GM12878 (cell line): ENCODE results near the gene HLA-DQB1. TPM values are rescaled to one million over a fixed set of nuclear protein-coding genes. Genes with fewer than 3 reads are reported as not detected.

Experiments
- ATAC-seq: fragments of 200-7000 bp; cut with Tn5 transposase; 3 replicates; pipeline ENCODE4 v1.9.1; 2020; ENCODE audit warnings: mild to moderate bottlenecking, moderate library complexity
- BruUV-seq: library from RNA; stranded (reverse); fragments of 400-500 nt; replicated peaks from 2 replicates; lab custom pipeline; 2021; lab: Mats Ljungman, UMichigan
- CTCF ChIA-PET: fragments of 300-600 bp; sonication (Branson Sonifier 250); formaldehyde crosslinking; extraction: SDS; loops from one replicate; lab custom pipeline; 2021; ENCODE audit warnings: inconsistent platforms; lab: Yijun Ruan, JAX
- POLR2A ChIA-PET: fragments of 350-600 bp; formaldehyde crosslinking; extraction: SDS; loops from one replicate; lab custom pipeline; 2021; ENCODE audit warnings: inconsistent platforms; lab: Charles Lee
- RAD21 ChIA-PET: fragments of 300-600 bp; sonication (Branson Sonifier 250); formaldehyde crosslinking; loops from one replicate; lab custom pipeline; 2023; ENCODE audit warnings: antibody characterized with exemption; ENCODE audit not compliant: unreplicated experiment; lab: Charles Lee
- SMC1A ChIA-PET: fragments of 300-600 bp; sonication (Branson Sonifier 250); formaldehyde crosslinking; loops from one replicate; lab custom pipeline; 2023; ENCODE audit not compliant: unreplicated experiment, uncharacterized antibody; lab: Charles Lee
- DNase-seq: peaks from one replicate; pipeline ENCODE4 v3.0.0-alpha.2; 2011; ENCODE audit warnings: low read depth, low spot score
- FAIRE-seq: peaks from 3 replicates; lab custom pipeline; 2011; peaks lifted over from hg19 to GRCh38; lab: Jason Lieb, UNC
- H2AFZ ChIP-seq: 2 replicates; pipeline ENCODE4 v1.6.0; 2011; ENCODE audit warnings: low read depth, low read length, control low read depth; ENCODE audit not compliant: control insufficient read depth
- H3K27ac ChIP-seq: 2 replicates; pipeline ENCODE4 v1.5.1; 2011; ENCODE audit warnings: control low read depth; ENCODE audit not compliant: control insufficient read depth, insufficient read depth
- H3K27me3 ChIP-seq, 2 experiments: replicated peaks in 1 of 2; 2 replicates each; pipeline versions ENCODE4 v1.6.0 to v1.6.1; 2011; ENCODE audit warnings: low read length in 1 of 2; ENCODE audit not compliant: control insufficient read depth in 2 of 2, insufficient read depth in 2 of 2
- H3K36me3 ChIP-seq, 2 experiments: 2 replicates each; pipeline ENCODE4 v1.5.1; 2011; ENCODE audit warnings: low read length in 1 of 2; ENCODE audit not compliant: control insufficient read depth in 2 of 2, insufficient read depth in 2 of 2
- H3K4me1 ChIP-seq: 2 replicates; pipeline ENCODE4 v1.6.1; 2011; ENCODE audit warnings: mild to moderate bottlenecking, low read length, moderate library complexity, mixed read lengths; ENCODE audit not compliant: control insufficient read depth, insufficient read depth
- H3K4me2 ChIP-seq: 2 replicates; pipeline ENCODE4 v1.6.0; 2011; ENCODE audit warnings: control low read depth; ENCODE audit not compliant: control insufficient read depth, insufficient read depth
- H3K4me3 ChIP-seq: fragments of 200-600 bp; sonication (generic); 2 replicates; pipeline ENCODE4 v1.5.1; 2016
- H3K79me2 ChIP-seq: 2 replicates; pipeline ENCODE4 v1.6.0; 2011; ENCODE audit warnings: low read length; ENCODE audit not compliant: control insufficient read depth, insufficient read depth
- H3K9ac ChIP-seq: 2 replicates; pipeline ENCODE4 v1.8.0; 2011; ENCODE audit warnings: low read length, control low read depth, mixed read lengths; ENCODE audit not compliant: control insufficient read depth, insufficient read depth
- H3K9me3 ChIP-seq: replicated peaks from 3 replicates; pipeline ENCODE4 v1.5.1; 2011; ENCODE audit warnings: mild to moderate bottlenecking, low read length; ENCODE audit not compliant: control insufficient read depth, insufficient read depth
- H4K20me1 ChIP-seq: 2 replicates; pipeline ENCODE4 v1.6.0; 2011; ENCODE audit not compliant: control insufficient read depth, insufficient read depth
- ATF7 ChIP-seq: fragments of 450-650 bp; IDR thresholded peaks from 2 replicates; pipeline ENCODE4 v1.6.1; 2016; ENCODE audit warnings: low read depth, mild to moderate bottlenecking
- BCL11A ChIP-seq: IDR thresholded peaks from 2 replicates; pipeline ENCODE4 v1.6.1; 2011; ENCODE audit warnings: low read depth, low read length
- BHLHE40 ChIP-seq, 2 experiments: fragments of 450-650 bp in 1 of 2; IDR thresholded peaks; 2 replicates each; pipeline ENCODE4 v1.6.1; 2011 to 2017; ENCODE audit warnings: low read depth in 2 of 2, borderline replicate concordance in 1 of 2, improper control_type of control experiment in 1 of 2, low read length in 1 of 2, mild to moderate bottlenecking in 1 of 2
- EGR1 ChIP-seq, 2 experiments: IDR thresholded peaks; 1 replicate in 1 of 2; 2 replicates in 1 of 2; pipeline ENCODE4 v1.6.1; 2011 to 2012; ENCODE audit warnings: low read depth in 2 of 2, low read length in 2 of 2, borderline replicate concordance in 1 of 2, mild to moderate bottlenecking in 1 of 2, moderate library complexity in 1 of 2
- EP300 ChIP-seq, 2 experiments: fragments of 150-350 bp in 1 of 2; IDR thresholded peaks; 2 replicates each; pipeline ENCODE4 v1.6.1; 2011 to 2012; ENCODE audit warnings: low read depth in 2 of 2, low read length in 2 of 2, borderline replicate concordance in 1 of 2, improper control_type of control experiment in 1 of 2, inconsistent platforms in 1 of 2; ENCODE audit not compliant: control insufficient read depth in 1 of 2
- IKZF1 ChIP-seq: fragments of 450-650 bp; conservative IDR thresholded peaks from 2 replicates; pipeline ENCODE4 v1.6.1; 2017; ENCODE audit warnings: antibody characterized with exemption, mild to moderate bottlenecking
- IRF3 ChIP-seq: fragments of 450-650 bp; IDR thresholded peaks from 2 replicates; pipeline ENCODE4 v1.6.1; 2014; ENCODE audit warnings: mild to moderate bottlenecking
- JUNB ChIP-seq: IDR thresholded peaks from 2 replicates; pipeline ENCODE4 v1.6.1; 2016; ENCODE audit warnings: antibody characterized with exemption, mild to moderate bottlenecking
- NFXL1 ChIP-seq: fragments of 450-650 bp; IDR thresholded peaks from 2 replicates; pipeline ENCODE4 v1.6.1; 2017; ENCODE audit warnings: antibody characterized with exemption, mild to moderate bottlenecking, borderline replicate concordance
- NR2F1 ChIP-seq: fragments of 450-650 bp; conservative IDR thresholded peaks from 2 replicates; pipeline ENCODE4 v1.6.1; 2017; ENCODE audit warnings: mild to moderate bottlenecking
- PML ChIP-seq: IDR thresholded peaks from 2 replicates; pipeline ENCODE4 v1.6.1; 2012; ENCODE audit warnings: low read length, inconsistent platforms
- POLR2A ChIP-seq: IDR thresholded peaks from 2 replicates; pipeline ENCODE4 v1.6.1; 2011; ENCODE audit warnings: low read depth, mild to moderate bottlenecking, low read length
- POLR2AphosphoS5 ChIP-seq: IDR thresholded peaks from 2 replicates; pipeline ENCODE4 v1.6.1; 2011; ENCODE audit warnings: mild to moderate bottlenecking, low read length, inconsistent platforms
- POU2F2 ChIP-seq: IDR thresholded peaks from 3 replicates; pipeline ENCODE4 v1.6.1; 2011; ENCODE audit warnings: low read depth, mild to moderate bottlenecking, low read length, borderline replicate concordance
- RELA ChIP-seq: fragments of 450-650 bp; IDR thresholded peaks from 2 replicates; pipeline ENCODE4 v1.8.0; 2014; ENCODE audit warnings: borderline replicate concordance; ENCODE audit not compliant: partially characterized antibody
- STAT1 ChIP-seq: fragments of 450-650 bp; conservative IDR thresholded peaks from 2 replicates; pipeline ENCODE4 v1.6.1; 2014; ENCODE audit warnings: antibody characterized with exemption, mild to moderate bottlenecking
- TAF1 ChIP-seq: IDR thresholded peaks from 2 replicates; pipeline ENCODE4 v1.6.1; 2011; ENCODE audit warnings: mild to moderate bottlenecking, low read depth, low read length, borderline replicate concordance
- TCF12 ChIP-seq: IDR thresholded peaks from 2 replicates; pipeline ENCODE4 v1.6.1; 2011; ENCODE audit warnings: low read depth, mild to moderate bottlenecking, low read length
- WRNIP1 ChIP-seq: IDR thresholded peaks from 2 replicates; pipeline ENCODE4 v1.6.1; 2011; ENCODE audit warnings: low read depth, low read length, improper control_type of control experiment, borderline replicate concordance
- ZNF217 ChIP-seq: fragments of 450-650 bp; IDR thresholded peaks from 2 replicates; pipeline ENCODE4 v1.6.1; 2017; ENCODE audit warnings: antibody characterized with exemption, mild to moderate bottlenecking
- WGBS: methylation state at CpG from one replicate; pipeline ENCODE4 v1.1.6; 2016; ENCODE audit warnings: low lambda C conversion rate; ENCODE audit not compliant: insufficient replicate concordance, insufficient coverage; ENCODE audit errors: missing lambda C conversion rate; 5-methylcytosine and 5-hydroxymethylcytosine counted together
- in situ Hi-C: fragments of 300-500 bp; cut with MboI; formaldehyde crosslinking; loops from 9 replicates; pipeline ENCODE4 v1.14.3; 2018; ENCODE audit warnings: mixed read lengths
- intact Hi-C: fragments of 100-400 bp; cut with micrococcal nuclease; formaldehyde crosslinking; loops from one replicate; pipeline ENCODE4 v1.14.2; 2022; ENCODE audit not compliant: unreplicated experiment
- polyA plus RNA-seq, 11 experiments: library from polyadenylated mRNA; depleted of rRNA in 4 of 11; unstranded in 6 of 11; stranded (reverse) in 5 of 11; fragments of >200 nt; fragmentation: Nextera tagmentation in 4 of 11; fragmentation: Illumina TruSeq in 1 of 11; extraction: Ambion mirVana in 4 of 11; extraction: Trizol in 1 of 11; gene quantifications; 1 replicate in 1 of 11; 2 replicates in 10 of 11; pipeline versions ENCODE4 v1.2.1 to v1.2.3, GENCODE V29; 2011 to 2016; ENCODE audit warnings: inconsistent platforms in 2 of 11, missing spikeins in 2 of 11, low read depth in 1 of 11
- total RNA-seq, 4 experiments: library from RNA; depleted of rRNA in 3 of 4; stranded (reverse); fragments of >200 nt in 3 of 4; fragmentation: Illumina TruSeq in 1 of 4; extraction: Trizol in 1 of 4; gene quantifications; 2 replicates each; pipeline versions ENCODE4 v1.2.1 to v1.2.3, GENCODE V29; 2013 to 2021
- TF ChIP-seq, protein P1 (sequence below): fragments of 450-650 bp; IDR thresholded peaks from 2 replicates; pipeline ENCODE4 v1.6.1; 2017; ENCODE audit warnings: mild to moderate bottlenecking, low read depth, inconsistent platforms; ENCODE audit not compliant: poor library complexity, severe bottlenecking
- TF ChIP-seq, protein P2 (sequence below): fragments of 450-650 bp; IDR thresholded peaks from 2 replicates; pipeline ENCODE4 v1.6.1; 2017; ENCODE audit warnings: borderline replicate concordance

The HLA-DQB1 gene
- total and polyA plus RNA-seq, 10 of the 15 experiments (the other 5 are each of a cell fraction or from before 2014, with no cell fraction given), result 38.1 to 403 (median 91.4) TPM

- Histone ChIP-seq H2AFZ (no peak overlapping the region), H4K20me1 (no peaks in the 10 kb centered on the region), H3K27ac (peak overlapping the region; percentile 98), H3K4me2 (peak overlapping the region; percentile 68), H3K4me3 (no peak overlapping the region), H3K79me2 (no peaks in the 10 kb centered on the region; the same call in none of the 2 replicates), H3K9me3 (peaks cover 9% of the 10 kb centered on the region), H3K36me3 (no peaks in the 10 kb centered on the region), H3K27me3 (no peaks in the 10 kb centered on the region), H3K4me1 (peaks cover 24% of the 10 kb centered on the region), H3K9ac (no peak overlapping the region)
- intact Hi-C loops, result loop anchor here (5.0 kb wide), 2 partner anchors 46 to 184 kb away; partner anchors contain the start of genes HLA-DQB1 and HLA-DRA
- SMC1A ChIA-PET, result interaction anchor here (0.8 to 6.9 kb wide), 12 partner anchors 8 to 159 kb away, joined by 3 to 124 read pairs (median 10); partner anchors contain the start of gene HLA-DQA1
- RAD21 ChIA-PET, result interaction anchor here (0.8 to 7.4 kb wide), 11 partner anchors 9 to 161 kb away, joined by 3 to 102 read pairs (median 6); partner anchors contain the start of genes HLA-DQA1 and HLA-DQB1
- no peak for ATAC-seq
- FAIRE-seq, result no peak
- no TSS peak for BruUV-seq
- CTCF ChIA-PET, result interaction anchor here (0.7 to 3.4 kb wide), 11 partner anchors 8 to 82 kb away, joined by 3 to 13 read pairs (median 7); partner anchors contain the start of gene HLA-DQB1
- no peak for DNase-seq
- WGBS, result 64% methylated on average over 3 of the region's 3 CpGs
- POLR2A ChIA-PET, result interaction anchor here (0.7 to 6.7 kb wide), 7 partner anchors 11 to 172 kb away, joined by 3 to 117 read pairs (median 8); partner anchors contain the start of genes HLA-DQA1 and HLA-DQB1
- in situ Hi-C loops, result loop anchor here (25.0 kb wide), 1 partner anchor 1059 kb away; the partner anchor contains the start of gene LTA
- no peak for TF ChIP-seq EGR1 (IDR thresholded peaks at IDR 0.05; ENCODE audit: borderline replicate concordance in 1 of 2, low read depth in 2 of 2, low read length in 2 of 2)
- TF ChIP-seq POU2F2, result no peak
- no peak for TF ChIP-seq PML
- TF ChIP-seq, protein P1, sequence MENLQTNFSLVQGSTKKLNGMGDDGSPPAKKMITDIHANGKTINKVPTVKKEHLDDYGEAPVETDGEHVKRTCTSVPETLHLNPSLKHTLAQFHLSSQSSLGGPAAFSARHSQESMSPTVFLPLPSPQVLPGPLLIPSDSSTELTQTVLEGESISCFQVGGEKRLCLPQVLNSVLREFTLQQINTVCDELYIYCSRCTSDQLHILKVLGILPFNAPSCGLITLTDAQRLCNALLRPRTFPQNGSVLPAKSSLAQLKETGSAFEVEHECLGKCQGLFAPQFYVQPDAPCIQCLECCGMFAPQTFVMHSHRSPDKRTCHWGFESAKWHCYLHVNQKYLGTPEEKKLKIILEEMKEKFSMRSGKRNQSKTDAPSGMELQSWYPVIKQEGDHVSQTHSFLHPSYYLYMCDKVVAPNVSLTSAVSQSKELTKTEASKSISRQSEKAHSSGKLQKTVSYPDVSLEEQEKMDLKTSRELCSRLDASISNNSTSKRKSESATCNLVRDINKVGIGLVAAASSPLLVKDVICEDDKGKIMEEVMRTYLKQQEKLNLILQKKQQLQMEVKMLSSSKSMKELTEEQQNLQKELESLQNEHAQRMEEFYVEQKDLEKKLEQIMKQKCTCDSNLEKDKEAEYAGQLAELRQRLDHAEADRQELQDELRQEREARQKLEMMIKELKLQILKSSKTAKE, result no peak
- TF ChIP-seq IKZF1, result no peak
- TF ChIP-seq ZNF217, result no peak
- TF ChIP-seq NFXL1, result no peak
- TF ChIP-seq POLR2A, result peak; percentile 41; the same call in 1 of the 2 replicates
- TF ChIP-seq WRNIP1, result no peak
- TF ChIP-seq JUNB, result no peak
- no peak for TF ChIP-seq BHLHE40 (IDR thresholded peaks at IDR 0.05; ENCODE audit: borderline replicate concordance in 1 of 2, low read depth in 2 of 2, low read length in 1 of 2)
- no peak for TF ChIP-seq IRF3
- no peak for TF ChIP-seq STAT1
- no peak for TF ChIP-seq ATF7
- no peak for TF ChIP-seq RELA
- TF ChIP-seq, protein P2, sequence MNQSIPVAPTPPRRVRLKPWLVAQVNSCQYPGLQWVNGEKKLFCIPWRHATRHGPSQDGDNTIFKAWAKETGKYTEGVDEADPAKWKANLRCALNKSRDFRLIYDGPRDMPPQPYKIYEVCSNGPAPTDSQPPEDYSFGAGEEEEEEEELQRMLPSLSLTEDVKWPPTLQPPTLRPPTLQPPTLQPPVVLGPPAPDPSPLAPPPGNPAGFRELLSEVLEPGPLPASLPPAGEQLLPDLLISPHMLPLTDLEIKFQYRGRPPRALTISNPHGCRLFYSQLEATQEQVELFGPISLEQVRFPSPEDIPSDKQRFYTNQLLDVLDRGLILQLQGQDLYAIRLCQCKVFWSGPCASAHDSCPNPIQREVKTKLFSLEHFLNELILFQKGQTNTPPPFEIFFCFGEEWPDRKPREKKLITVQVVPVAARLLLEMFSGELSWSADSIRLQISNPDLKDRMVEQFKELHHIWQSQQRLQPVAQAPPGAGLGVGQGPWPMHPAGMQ, result no peak
- no peak for TF ChIP-seq TAF1
- peak; percentile 79 for TF ChIP-seq POLR2AphosphoS5
- TF ChIP-seq BCL11A, result no peak
- TF ChIP-seq TCF12, result no peak
- TF ChIP-seq EP300 (IDR thresholded peaks at IDR 0.05; ENCODE audit: borderline replicate concordance in 1 of 2, control insufficient read depth in 1 of 2, low read depth in 2 of 2, low read length in 2 of 2), result no peak
- TF ChIP-seq NR2F1, result 0 out of 2 replicates have a peak, but pooled peaks have one; percentile 10
Measured at GRCh38 chr6:32621372-32621771, 45.1 kb downstream of the HLA-DQB1 start.
